CD8-positive, alpha-beta memory T cell (primary cell): ENCODE data around the gene PHOX2B. TPM values are rescaled to one million over a fixed set of nuclear protein-coding genes. Genes with fewer than 3 reads are reported as not detected.

Experiments
- CTCF ChIA-PET: fragments of 350-600 bp; sonication (Branson Sonifier 250); formaldehyde crosslinking; loops from one replicate; lab custom pipeline; 2021; ENCODE audit warnings: antibody characterized with exemption; lab: Charles Lee
- POLR2A ChIA-PET: fragments of 350-600 bp; sonication (Branson Sonifier 250); formaldehyde crosslinking; loops from one replicate; lab custom pipeline; 2021; ENCODE audit warnings: antibody characterized with exemption; lab: Charles Lee
- DNase-seq, 5 donors: peaks; one replicate each; pipeline versions ENCODE4 v3.0.0 to v3.0.0-alpha.2; 2020 to 2022; ENCODE audit warnings: mixed read lengths in 1 of 5
- H3K27ac ChIP-seq: one replicate; pipeline ENCODE4 v1.7.0; 2013; ENCODE audit warnings: low read depth, mild to moderate bottlenecking, low read length, moderate library complexity
- H3K27me3 ChIP-seq: 2 replicates; pipeline ENCODE4 v1.7.0; 2013; ENCODE audit warnings: low read length, mild to moderate bottlenecking; ENCODE audit not compliant: insufficient read depth, poor library complexity, severe bottlenecking
- H3K36me3 ChIP-seq: 2 replicates; pipeline ENCODE4 v1.7.0; 2013; ENCODE audit warnings: mild to moderate bottlenecking, low read length, moderate library complexity; ENCODE audit not compliant: insufficient read depth
- H3K4me1 ChIP-seq: 2 replicates; pipeline ENCODE4 v1.7.0; 2013; ENCODE audit warnings: mild to moderate bottlenecking, low read length, moderate library complexity; ENCODE audit not compliant: insufficient read depth
- H3K4me3 ChIP-seq: 2 replicates; pipeline ENCODE4 v1.7.0; 2013; ENCODE audit warnings: mild to moderate bottlenecking, low read length
- H3K9me3 ChIP-seq: 2 replicates; pipeline ENCODE4 v1.7.0; 2013; ENCODE audit warnings: mild to moderate bottlenecking, low read length
- H3K27ac Mint-ChIP-seq, 8 donors: one replicate each; pipeline ENCODE4 v1.8.0; 2020 to 2021; ENCODE audit warnings: mixed read lengths in 8 of 8, mild to moderate bottlenecking in 6 of 8, inconsistent platforms in 3 of 8, moderate library complexity in 3 of 8
- H3K27me3 Mint-ChIP-seq, 2 donors: one replicate each; pipeline ENCODE4 v1.8.0; 2020 to 2021; ENCODE audit warnings: mixed read lengths in 2 of 2, mild to moderate bottlenecking in 1 of 2, moderate library complexity in 1 of 2
- H3K36me3 Mint-ChIP-seq, 3 donors: one replicate each; pipeline ENCODE4 v1.8.0; 2020 to 2021; ENCODE audit warnings: mixed read lengths in 3 of 3, inconsistent platforms in 1 of 3, mild to moderate bottlenecking in 1 of 3
- H3K4me1 Mint-ChIP-seq, 3 donors: one replicate each; pipeline ENCODE4 v1.8.0; 2020 to 2021; ENCODE audit warnings: mixed read lengths in 3 of 3, inconsistent platforms in 1 of 3, mild to moderate bottlenecking in 1 of 3
- H3K4me3 Mint-ChIP-seq, 7 donors: one replicate each; pipeline ENCODE4 v1.8.0; 2020 to 2021; ENCODE audit warnings: mixed read lengths in 7 of 7, mild to moderate bottlenecking in 6 of 7, moderate library complexity in 4 of 7, inconsistent platforms in 2 of 7
- H3K9me3 Mint-ChIP-seq, 5 donors: one replicate each; pipeline ENCODE4 v1.8.0; 2020 to 2022; ENCODE audit warnings: mixed read lengths in 5 of 5, mild to moderate bottlenecking in 3 of 5, moderate library complexity in 2 of 5, inconsistent platforms in 1 of 5
- polyA plus RNA-seq: library from polyadenylated mRNA; unstranded; fragments of 300-500 nt; fragmentation: Illumina TruSeq; gene quantifications from one replicate; pipeline ENCODE4 v1.2.3, GENCODE V29; 2021
- total RNA-seq, 2 experiments: library from RNA; stranded (reverse); gene quantifications; one replicate each; pipeline ENCODE4 v1.2.3, GENCODE V29; 2021

The PHOX2B gene
- total and polyA plus RNA-seq, 3 experiments from 2014 or later, result not detected

DNA sequence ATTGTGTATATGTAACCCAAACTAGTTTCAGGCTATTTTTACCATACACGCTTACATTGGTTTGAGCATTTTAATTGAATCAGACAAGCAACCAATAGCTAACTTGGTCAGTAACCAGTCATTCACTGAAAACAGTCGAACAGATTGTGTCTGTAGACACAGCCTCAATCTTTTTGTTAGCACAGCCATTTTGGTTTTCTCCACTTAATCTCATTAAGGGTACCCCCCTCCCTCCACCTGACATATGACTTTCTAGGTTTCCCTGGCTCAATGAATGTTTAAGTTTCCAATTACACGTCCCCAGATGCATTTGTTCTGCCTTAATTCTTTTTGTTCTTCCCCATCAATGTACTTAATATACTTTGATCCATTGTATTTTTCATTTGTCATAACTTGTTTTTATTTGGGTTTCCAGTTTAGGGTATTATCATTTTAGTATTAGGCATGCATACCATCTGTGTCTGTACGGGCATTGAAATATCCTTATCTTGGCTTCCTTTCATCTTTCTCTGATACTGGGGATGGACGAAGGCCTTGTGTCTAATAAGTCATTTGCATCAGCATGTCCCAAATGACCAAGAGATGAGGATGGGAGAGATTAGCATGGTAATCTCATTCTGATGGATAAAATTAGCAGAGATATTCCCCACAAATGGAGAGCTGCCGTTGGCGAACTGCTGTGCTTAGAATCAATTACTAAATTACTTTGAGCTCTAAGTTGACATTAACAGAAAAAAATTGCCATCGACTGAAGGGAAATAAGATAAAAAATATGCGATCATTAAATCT is 35.9 kb upstream of the PHOX2B start:
- no peaks in the 10 kb centered on the region for H3K9me3 Mint-ChIP-seq
- no peaks in the 10 kb centered on the region for H3K4me1 Mint-ChIP-seq
- ChIA-PET CTCF (no interaction called here), POLR2A (no interaction called here)
- peaks cover 5 to 9% of the 10 kb centered on the region in 2 donors for H3K27me3 Mint-ChIP-seq
- Histone ChIP-seq H3K36me3 (no peaks in the 10 kb centered on the region), H3K4me3 (no peak overlapping the region), H3K27ac (no peak overlapping the region), H3K9me3 (no peaks in the 10 kb centered on the region), H3K4me1 (no peaks in the 10 kb centered on the region), H3K27me3 (no peaks in the 10 kb centered on the region)
- no peak for DNase-seq
- H3K4me3 Mint-ChIP-seq, result no peak overlapping the region
- H3K27ac Mint-ChIP-seq, result no peak overlapping the region
- no peaks in the 10 kb centered on the region for H3K36me3 Mint-ChIP-seq

DNA sequence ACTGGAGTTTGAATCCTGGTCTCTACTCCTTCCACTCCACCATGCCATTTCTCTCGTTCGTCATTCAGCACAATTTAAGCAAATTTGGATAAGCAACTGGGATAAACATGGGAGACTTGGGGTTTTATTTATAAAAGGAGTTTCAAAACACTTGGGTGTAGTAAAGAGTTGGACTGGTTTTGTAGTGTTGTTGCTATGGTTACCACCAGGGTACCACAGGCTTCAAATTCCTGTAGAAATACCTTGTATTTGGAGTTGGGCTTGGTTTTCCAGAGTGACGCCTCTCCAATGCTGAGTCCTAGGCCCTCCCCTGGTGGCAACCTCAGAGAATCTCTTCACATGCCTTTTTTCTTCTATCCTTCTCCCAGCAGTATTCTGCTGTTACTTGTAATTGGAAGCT is 27.9 kb upstream of the PHOX2B start:
- Mint-ChIP-seq H3K4me3 (no peak overlapping the region), H3K4me1 (no peaks in the 10 kb centered on the region), H3K27ac (no peak overlapping the region), H3K27me3 (peaks cover 4% of the 10 kb centered on the region in 2 donors), H3K9me3 (peaks cover 0 to 2% (median 0%) of the 10 kb centered on the region in 5 donors), H3K36me3 (no peaks in the 10 kb centered on the region)
- Histone ChIP-seq H3K27me3 (no peaks in the 10 kb centered on the region), H3K4me3 (no peak overlapping the region), H3K4me1 (no peaks in the 10 kb centered on the region), H3K9me3 (no peaks in the 10 kb centered on the region), H3K27ac (no peak overlapping the region), H3K36me3 (no peaks in the 10 kb centered on the region)
- ChIA-PET CTCF (no interaction called here), POLR2A (no interaction called here)
- no peak for DNase-seq

DNA sequence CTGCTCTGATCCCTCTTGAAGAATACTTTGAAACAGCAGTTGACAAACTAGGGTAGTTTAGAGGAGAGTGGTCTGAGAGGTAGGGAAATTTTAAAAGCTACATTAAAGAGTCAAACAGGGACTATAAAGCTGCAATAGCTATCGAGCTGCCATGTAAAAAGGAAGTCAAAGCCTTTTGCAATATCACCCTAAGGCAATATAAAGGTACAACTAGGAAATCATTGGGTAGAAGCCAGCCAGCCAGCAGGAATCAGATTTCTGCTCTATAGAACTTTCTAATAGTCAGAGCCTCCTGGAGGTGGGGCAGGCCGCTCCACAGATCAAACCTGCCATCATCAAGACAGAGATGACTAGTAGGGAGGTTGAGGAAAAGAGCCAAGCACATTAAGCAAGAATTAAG is 15.2 kb upstream of the PHOX2B start:
- no peak overlapping the region for H3K27ac Mint-ChIP-seq
- POLR2A ChIA-PET, result no interaction called here
- no peaks in the 10 kb centered on the region for H3K4me1 Mint-ChIP-seq

DNA sequence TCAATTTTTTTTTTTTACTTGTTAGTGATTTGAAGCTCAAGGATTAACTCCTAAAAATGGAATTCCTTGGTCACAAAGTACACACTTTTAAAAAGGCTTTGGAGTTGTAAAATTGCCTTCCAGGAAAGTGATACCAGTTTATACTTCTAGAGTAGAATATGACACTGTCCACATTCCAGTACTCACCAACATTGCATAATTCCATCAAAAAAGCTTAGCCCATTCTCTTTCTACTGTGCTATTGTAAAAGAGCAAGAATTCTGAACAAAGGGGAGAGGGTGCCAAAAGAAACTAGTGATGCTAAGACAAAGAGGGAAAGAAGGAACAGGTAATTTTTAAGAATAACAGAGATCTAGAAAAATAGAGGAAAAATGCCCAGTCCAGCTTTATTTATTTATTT is 10.4 kb upstream of the PHOX2B start:
- Mint-ChIP-seq H3K27ac (no peak overlapping the region), H3K4me3 (no peak overlapping the region), H3K36me3 (no peaks in the 10 kb centered on the region), H3K4me1 (no peaks in the 10 kb centered on the region), H3K9me3 (peaks cover 0 to 5% (median 2%) of the 10 kb centered on the region in 5 donors), H3K27me3 (peaks cover 18 to 51% of the 10 kb centered on the region in 2 donors)
- H3K4me1 ChIP-seq, result no peaks in the 10 kb centered on the region
- no peaks in the 10 kb centered on the region for H3K9me3 ChIP-seq
- H3K36me3 ChIP-seq, result no peaks in the 10 kb centered on the region
- CTCF ChIA-PET, result no interaction called here
- H3K4me3 ChIP-seq, result no peak overlapping the region
- H3K27ac ChIP-seq, result no peak overlapping the region
- POLR2A ChIA-PET, result no interaction called here
- H3K27me3 ChIP-seq, result no peaks in the 10 kb centered on the region
- DNase-seq, result no peak

More for the DNA sequence above, 15.2 kb upstream of the PHOX2B start:
- Histone ChIP-seq H3K4me1 (no peaks in the 10 kb centered on the region), H3K4me3 (no peak overlapping the region), H3K27me3 (no peaks in the 10 kb centered on the region), H3K9me3 (no peaks in the 10 kb centered on the region), H3K36me3 (no peaks in the 10 kb centered on the region), H3K27ac (no peak overlapping the region)
- CTCF ChIA-PET, result no interaction called here
- H3K27me3 Mint-ChIP-seq, result peaks cover 8 to 37% of the 10 kb centered on the region in 2 donors
- DNase-seq, result no peak
- H3K9me3 Mint-ChIP-seq, result peaks cover 0 to 4% (median 0%) of the 10 kb centered on the region in 5 donors
- no peaks in the 10 kb centered on the region for H3K36me3 Mint-ChIP-seq
- H3K4me3 Mint-ChIP-seq, result no peak overlapping the region

DNA sequence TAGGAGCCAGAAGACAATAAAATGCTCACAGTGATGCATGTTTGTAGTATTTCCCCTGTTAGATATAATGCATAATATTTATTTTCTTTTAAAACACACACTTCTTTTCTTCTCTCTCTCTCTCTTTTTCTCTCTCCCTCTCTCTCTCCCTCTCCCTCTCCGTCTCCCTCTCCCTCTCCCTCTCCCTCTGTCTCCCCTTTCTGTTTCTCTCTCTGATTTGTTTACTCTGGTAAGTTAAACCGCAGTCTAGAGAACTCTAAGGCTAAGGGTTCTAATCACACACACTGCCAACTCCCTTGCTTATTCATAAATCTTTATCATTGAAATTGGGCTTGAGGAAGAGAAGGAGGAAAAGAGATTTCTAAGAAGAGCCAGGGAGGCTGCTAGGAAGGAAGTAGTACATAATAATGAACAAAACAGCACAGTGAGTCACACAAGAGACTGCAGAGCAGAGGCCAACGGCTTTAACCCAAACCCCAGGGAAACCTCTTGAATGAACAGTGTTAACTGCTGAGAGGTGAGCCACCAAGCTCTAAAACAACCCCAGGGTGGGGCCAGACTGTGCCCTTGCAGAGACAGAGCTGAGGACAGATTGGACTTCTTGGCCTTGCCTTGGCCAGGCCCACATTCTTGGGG is 9.1 kb upstream of the PHOX2B start:
- DNase-seq, result no peak
- Histone ChIP-seq H3K4me3 (no peak overlapping the region), H3K27me3 (peaks cover 4% of the 10 kb centered on the region), H3K27ac (no peak overlapping the region), H3K9me3 (no peaks in the 10 kb centered on the region), H3K4me1 (no peaks in the 10 kb centered on the region), H3K36me3 (no peaks in the 10 kb centered on the region)
- ChIA-PET POLR2A (no interaction called here), CTCF (no interaction called here)
- H3K27ac Mint-ChIP-seq, result peak overlapping the region in 1 of 8 donors; percentile 38
- no peaks in the 10 kb centered on the region for H3K4me1 Mint-ChIP-seq
- peaks cover 0 to 5% (median 2%) of the 10 kb centered on the region in 5 donors for H3K9me3 Mint-ChIP-seq
- no peaks in the 10 kb centered on the region for H3K36me3 Mint-ChIP-seq
- H3K27me3 Mint-ChIP-seq, result peaks cover 16 to 56% of the 10 kb centered on the region in 2 donors
- no peak overlapping the region for H3K4me3 Mint-ChIP-seq

DNA sequence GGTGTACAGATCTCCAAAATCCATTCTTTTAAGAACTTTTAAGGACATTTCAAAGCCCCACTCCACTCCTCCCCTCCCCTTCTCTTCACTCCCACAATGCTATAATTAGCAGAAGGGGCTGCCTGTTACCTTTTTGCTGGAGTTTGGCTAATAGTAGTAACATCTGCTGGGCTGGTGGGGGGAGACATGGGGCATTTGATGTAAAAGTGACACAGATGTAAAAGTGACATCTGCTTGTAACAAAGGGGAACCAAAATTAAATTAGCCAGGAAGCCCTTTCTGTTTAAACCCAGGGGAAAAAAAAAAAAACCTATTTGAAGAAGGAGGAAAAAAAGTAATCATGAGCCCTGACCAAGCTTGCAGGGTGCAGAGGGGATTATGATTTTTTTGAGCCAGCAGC is 5.4 kb upstream of the PHOX2B start:
- H3K27ac ChIP-seq, result no peak overlapping the region
- no peaks in the 10 kb centered on the region for H3K36me3 ChIP-seq
- H3K4me1 Mint-ChIP-seq, result no peaks in the 10 kb centered on the region
- H3K9me3 Mint-ChIP-seq, result peaks cover 0 to 7% (median 4%) of the 10 kb centered on the region in 5 donors
- no peaks in the 10 kb centered on the region for H3K9me3 ChIP-seq
- no peaks in the 10 kb centered on the region for H3K4me1 ChIP-seq
- H3K36me3 Mint-ChIP-seq, result no peaks in the 10 kb centered on the region
- H3K4me3 Mint-ChIP-seq, result no peak overlapping the region
- DNase-seq, result no peak
- H3K27me3 ChIP-seq, result peaks cover 23% of the 10 kb centered on the region
- POLR2A ChIA-PET, result no interaction called here
- peaks cover 33 to 79% of the 10 kb centered on the region in 2 donors for H3K27me3 Mint-ChIP-seq
- no peak overlapping the region for H3K27ac Mint-ChIP-seq
- CTCF ChIA-PET, result no interaction called here
- H3K4me3 ChIP-seq, result no peak overlapping the region

DNA sequence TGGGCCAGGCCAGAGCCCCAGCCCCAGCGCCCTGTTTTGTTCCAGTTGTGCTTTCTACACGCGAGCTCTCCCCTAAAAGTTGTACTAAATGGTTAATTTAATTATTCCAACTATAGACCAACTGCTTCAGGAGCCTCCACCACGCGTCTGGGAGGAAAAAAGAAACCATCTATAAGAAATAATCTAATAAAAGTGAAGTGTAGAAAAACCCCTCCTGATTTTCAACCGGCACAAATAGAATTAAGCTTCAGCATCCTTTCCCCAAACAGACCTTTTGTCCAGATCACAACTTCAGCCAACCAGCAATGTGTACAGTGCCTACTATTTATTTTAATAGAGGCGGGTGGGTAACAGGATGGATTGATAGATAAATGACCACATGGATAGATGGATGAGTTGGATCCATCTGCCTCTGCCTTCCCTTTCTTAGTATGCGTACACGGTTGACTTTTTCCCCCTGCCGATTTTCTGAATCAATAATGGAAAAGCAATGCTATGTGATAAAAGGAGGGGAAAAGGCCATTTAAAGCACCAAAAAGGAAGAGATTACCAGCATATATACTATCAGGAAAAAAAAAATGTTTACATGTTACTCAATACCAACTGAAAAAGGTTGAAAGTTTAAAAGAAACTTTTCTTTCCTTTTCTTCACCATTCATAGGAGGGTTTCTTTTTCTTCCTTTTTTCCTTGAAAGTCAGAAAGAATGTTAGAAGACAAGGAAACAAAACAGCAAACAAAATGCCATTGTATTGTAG is 3.7 kb upstream of the PHOX2B start:
- Mint-ChIP-seq H3K4me1 (no peaks in the 10 kb centered on the region), H3K27me3 (peaks cover 49 to 85% of the 10 kb centered on the region in 2 donors), H3K4me3 (no peak overlapping the region), H3K27ac (no peak overlapping the region), H3K36me3 (no peaks in the 10 kb centered on the region), H3K9me3 (peaks cover 0 to 9% (median 4%) of the 10 kb centered on the region in 5 donors)
- Histone ChIP-seq H3K9me3 (no peaks in the 10 kb centered on the region), H3K27ac (no peak overlapping the region), H3K27me3 (peaks cover 23% of the 10 kb centered on the region), H3K36me3 (no peaks in the 10 kb centered on the region), H3K4me1 (no peaks in the 10 kb centered on the region), H3K4me3 (no peak overlapping the region)
- CTCF ChIA-PET, result no interaction called here
- POLR2A ChIA-PET, result no interaction called here
- DNase-seq, result no peak
